HepG2 (cell line): Measurements from ENCODE around the gene CCNL1. TPM values are rescaled to one million over a fixed set of nuclear protein-coding genes. Genes with fewer than 3 reads are reported as not detected.

ENCODE experiments used
- ATF4 ChIP-seq, 2 experiments: fragments of 450-650 bp in 1 of 2; sonication (generic) in 1 of 2; formaldehyde crosslinking; IDR thresholded peaks; 2 replicates each; pipeline versions ENCODE4 v1.5.0 to v1.8.0; 2020 to 2022; ENCODE audit warnings: mild to moderate bottlenecking in 1 of 2, missing genetic modification reagents in 1 of 2
- HNF4G ChIP-seq, 2 experiments: sonication (generic) in 1 of 2; formaldehyde crosslinking in 1 of 2; IDR thresholded peaks; 2 replicates each; pipeline versions ENCODE4 v1.4.0 to v1.6.1; 2011 to 2020; ENCODE audit warnings: borderline replicate concordance in 2 of 2, low read depth in 2 of 2, mild to moderate bottlenecking in 2 of 2, low read length in 1 of 2, missing genetic modification reagents in 1 of 2, moderate library complexity in 1 of 2
- HOXA5 ChIP-seq: sonication (generic); formaldehyde crosslinking; IDR thresholded peaks from 2 replicates; pipeline ENCODE4 v1.4.0; 2020; ENCODE audit warnings: missing genetic modification reagents
- MBD4 ChIP-seq: IDR thresholded peaks from 2 replicates; pipeline ENCODE4 v1.6.1; 2012; ENCODE audit warnings: low read length, inconsistent platforms, borderline replicate concordance
- MTF2 ChIP-seq: sonication (generic); formaldehyde crosslinking; IDR thresholded peaks from 2 replicates; pipeline ENCODE4 v1.5.0; 2020; ENCODE audit warnings: missing genetic modification reagents, borderline replicate concordance
- NPAS2 ChIP-seq: sonication (generic); formaldehyde crosslinking; IDR thresholded peaks from 2 replicates; pipeline ENCODE4 v1.8.0; 2022; ENCODE audit warnings: mild to moderate bottlenecking, missing genetic modification reagents, borderline replicate concordance
- SNRNP70 ChIP-seq: fragments of 200-400 bp; formaldehyde crosslinking; IDR thresholded peaks from 2 replicates; pipeline ENCODE4 v1.6.1; 2017; ENCODE audit warnings: mild to moderate bottlenecking, low read depth, low read length, moderate library complexity
- ZBTB42 ChIP-seq: sonication (generic); formaldehyde crosslinking; IDR thresholded peaks from 2 replicates; pipeline ENCODE4 v1.5.0; 2020; ENCODE audit warnings: mild to moderate bottlenecking, missing genetic modification reagents
- ZHX2 ChIP-seq, 2 experiments: sonication (generic) in 1 of 2; formaldehyde crosslinking in 1 of 2; IDR thresholded peaks; 2 replicates each; pipeline versions ENCODE4 v1.6.1 to v1.9.0; 2014 to 2022; ENCODE audit warnings: antibody characterized with exemption in 1 of 2, borderline replicate concordance in 1 of 2, inconsistent platforms in 1 of 2, low read depth in 1 of 2, missing genetic modification reagents in 1 of 2
- ZNF235 ChIP-seq: sonication (generic); formaldehyde crosslinking; IDR thresholded peaks from 2 replicates; pipeline ENCODE4 v1.8.1; 2023; ENCODE audit warnings: mild to moderate bottlenecking, missing genetic modification reagents, borderline replicate concordance
- ZNF446 ChIP-seq: sonication (generic); formaldehyde crosslinking; IDR thresholded peaks from 2 replicates; pipeline ENCODE4 v1.5.0; 2020; ENCODE audit warnings: mild to moderate bottlenecking, missing genetic modification reagents
- ZNF552 ChIP-seq: sonication (generic); formaldehyde crosslinking; IDR thresholded peaks from 2 replicates; pipeline ENCODE4 v1.9.0; 2022; ENCODE audit warnings: missing genetic modification reagents, mild to moderate bottlenecking, borderline replicate concordance
- ZNF747 ChIP-seq: sonication (generic); formaldehyde crosslinking; IDR thresholded peaks from 2 replicates; pipeline ENCODE4 v1.8.1; 2023; ENCODE audit warnings: missing genetic modification reagents, mild to moderate bottlenecking, borderline replicate concordance
- ZNF891 ChIP-seq: sonication (generic); formaldehyde crosslinking; IDR thresholded peaks from 2 replicates; pipeline ENCODE4 v1.5.0; 2020; ENCODE audit warnings: mild to moderate bottlenecking, missing genetic modification reagents
- polyA plus RNA-seq, 8 experiments: library from polyadenylated mRNA; depleted of rRNA in 3 of 8; stranded (reverse) in 7 of 8; unstranded in 1 of 8; fragments of >200 nt; fragmentation: Illumina TruSeq in 4 of 8; extraction: Trizol in 4 of 8; gene quantifications; 2 replicates each; pipeline versions ENCODE4 v1.2.1 to v1.2.3, GENCODE V29; 2011 to 2016; ENCODE audit warnings: low read depth in 4 of 8, missing spikeins in 1 of 8, mixed read lengths in 1 of 8; ENCODE audit not compliant: insufficient read depth in 1 of 8
- total RNA-seq, 5 experiments: library from RNA; depleted of rRNA; stranded (reverse); fragments of >200 nt; fragmentation: Illumina TruSeq; extraction: Trizol; gene quantifications; 2 replicates each; pipeline ENCODE4 v1.2.3, GENCODE V29; 2016; ENCODE audit warnings: low read depth in 1 of 5
- TF ChIP-seq, protein P1 (sequence below): sonication (generic); formaldehyde crosslinking; conservative IDR thresholded peaks from 2 replicates; pipeline ENCODE4 v1.4.0; 2020; ENCODE audit warnings: missing genetic modification reagents
- TF ChIP-seq, protein P2 (sequence below): sonication (generic); formaldehyde crosslinking; IDR thresholded peaks from 2 replicates; pipeline ENCODE4 v1.4.0; 2020; ENCODE audit warnings: missing genetic modification reagents

Gene CCNL1
- total and polyA plus RNA-seq, 2 of the 13 experiments (the other 11 are each of a cell fraction or from before 2014, with no cell fraction given): 151 to 303 TPM

- TF ChIP-seq ZBTB42 (CRISPR knock-in tag) (no peak; the same call in 1 of the 2 replicates), ZHX2 (IDR thresholded peaks at IDR 0.05; ENCODE audit: low read depth) (peak; percentile 87), ZHX2 (CRISPR knock-in tag; IDR thresholded peaks at IDR 0.05; ENCODE audit: borderline replicate concordance) (peak; percentile 60), ZNF446 (CRISPR knock-in tag) (no peak; the same call in 1 of the 2 replicates), NPAS2 (no peak), SNRNP70 (no peak), HNF4G (IDR thresholded peaks at IDR 0.05; ENCODE audit: borderline replicate concordance, low read depth, low read length) (peak; percentile 62; the same call in 1 of the 2 replicates), HNF4G (CRISPR knock-in tag; IDR thresholded peaks at IDR 0.05; ENCODE audit: borderline replicate concordance, low read depth) (peak; percentile 45; the same call in 1 of the 2 replicates), MTF2 (CRISPR knock-in tag) (0 out of 2 replicates have a peak, but pooled peaks have one; percentile 33), ZNF891 (CRISPR knock-in tag) (peak; percentile 82), MBD4 (no peak), ZNF235 (CRISPR knock-in tag) (peak; percentile 94), HOXA5 (CRISPR knock-in tag) (peak; percentile 88), ZNF747 (CRISPR knock-in tag) (peak; percentile 90), ZNF552 (no peak; the same call in 1 of the 2 replicates), ATF4 (CRISPR knock-in tag; IDR thresholded peaks at IDR 0.05) (peak in 1 of 2 experiments; percentile 84; a peak in 2 of 4 replicates)
- TF ChIP-seq, protein P1, sequence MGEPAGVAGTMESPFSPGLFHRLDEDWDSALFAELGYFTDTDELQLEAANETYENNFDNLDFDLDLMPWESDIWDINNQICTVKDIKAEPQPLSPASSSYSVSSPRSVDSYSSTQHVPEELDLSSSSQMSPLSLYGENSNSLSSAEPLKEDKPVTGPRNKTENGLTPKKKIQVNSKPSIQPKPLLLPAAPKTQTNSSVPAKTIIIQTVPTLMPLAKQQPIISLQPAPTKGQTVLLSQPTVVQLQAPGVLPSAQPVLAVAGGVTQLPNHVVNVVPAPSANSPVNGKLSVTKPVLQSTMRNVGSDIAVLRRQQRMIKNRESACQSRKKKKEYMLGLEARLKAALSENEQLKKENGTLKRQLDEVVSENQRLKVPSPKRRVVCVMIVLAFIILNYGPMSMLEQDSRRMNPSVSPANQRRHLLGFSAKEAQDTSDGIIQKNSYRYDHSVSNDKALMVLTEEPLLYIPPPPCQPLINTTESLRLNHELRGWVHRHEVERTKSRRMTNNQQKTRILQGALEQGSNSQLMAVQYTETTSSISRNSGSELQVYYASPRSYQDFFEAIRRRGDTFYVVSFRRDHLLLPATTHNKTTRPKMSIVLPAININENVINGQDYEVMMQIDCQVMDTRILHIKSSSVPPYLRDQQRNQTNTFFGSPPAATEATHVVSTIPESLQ: no peak
- TF ChIP-seq, protein P2, sequence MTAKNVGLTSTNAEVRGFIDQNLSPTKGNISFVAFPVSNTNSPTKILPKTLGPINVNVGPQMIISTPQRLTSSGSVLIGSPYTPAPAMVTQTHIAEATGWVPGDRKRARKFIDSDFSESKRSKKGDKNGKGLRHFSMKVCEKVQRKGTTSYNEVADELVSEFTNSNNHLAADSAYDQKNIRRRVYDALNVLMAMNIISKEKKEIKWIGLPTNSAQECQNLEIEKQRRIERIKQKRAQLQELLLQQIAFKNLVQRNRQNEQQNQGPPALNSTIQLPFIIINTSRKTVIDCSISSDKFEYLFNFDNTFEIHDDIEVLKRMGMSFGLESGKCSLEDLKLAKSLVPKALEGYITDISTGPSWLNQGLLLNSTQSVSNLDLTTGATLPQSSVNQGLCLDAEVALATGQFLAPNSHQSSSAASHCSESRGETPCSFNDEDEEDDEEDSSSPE (CRISPR knock-in tag): peak; percentile 93
Observed at GRCh38 chr3:157174649-157175498, 14.9 kb upstream of the CCNL1 start (continued).
